Measurements from ENCODE around the gene RHNO1. TPM values are rescaled to one million over a fixed set of nuclear protein-coding genes. Genes with fewer than 3 reads are reported as not detected.

Gene RHNO1
- total RNA-seq, 2 experiments from 2014 or later, result 53.6 to 61.4 TPM

GRCh38 chr12:2925322-2925995 is 48.4 kb downstream of the RHNO1 start:
- H3K4me1 Mint-ChIP-seq, result no peaks in the 10 kb centered on the region
- H3K27ac Mint-ChIP-seq, result no peak overlapping the region
- ChIA-PET POLR2A (no interaction called here), CTCF (interaction anchor here (0.7 kb wide), 2 partner anchors 19 to 123 kb away, joined by 3 to 5 read pairs; no protein-coding TSS in a partner anchor)
- H3K27me3 Mint-ChIP-seq, result no peaks in the 10 kb centered on the region
- no peaks in the 10 kb centered on the region for H3K9me3 Mint-ChIP-seq
- H3K4me3 Mint-ChIP-seq, result no peak overlapping the region
- peaks cover 9% of the 10 kb centered on the region for H3K36me3 Mint-ChIP-seq (ENCODE audit: low read depth)
- no peak for DNase-seq

GRCh38 chr12:2930865-2931264 is 53.8 kb downstream of the RHNO1 start:
- ChIA-PET CTCF (no interaction called here), POLR2A (no interaction called here)
- H3K4me1 Mint-ChIP-seq, result no peaks in the 10 kb centered on the region
- no peaks in the 10 kb centered on the region for H3K27me3 Mint-ChIP-seq
- peaks cover 3% of the 10 kb centered on the region for H3K36me3 Mint-ChIP-seq (ENCODE audit: low read depth)
- no peak overlapping the region for H3K27ac Mint-ChIP-seq
- no peak overlapping the region for H3K4me3 Mint-ChIP-seq
- no peaks in the 10 kb centered on the region for H3K9me3 Mint-ChIP-seq
- no peak for DNase-seq

DNA sequence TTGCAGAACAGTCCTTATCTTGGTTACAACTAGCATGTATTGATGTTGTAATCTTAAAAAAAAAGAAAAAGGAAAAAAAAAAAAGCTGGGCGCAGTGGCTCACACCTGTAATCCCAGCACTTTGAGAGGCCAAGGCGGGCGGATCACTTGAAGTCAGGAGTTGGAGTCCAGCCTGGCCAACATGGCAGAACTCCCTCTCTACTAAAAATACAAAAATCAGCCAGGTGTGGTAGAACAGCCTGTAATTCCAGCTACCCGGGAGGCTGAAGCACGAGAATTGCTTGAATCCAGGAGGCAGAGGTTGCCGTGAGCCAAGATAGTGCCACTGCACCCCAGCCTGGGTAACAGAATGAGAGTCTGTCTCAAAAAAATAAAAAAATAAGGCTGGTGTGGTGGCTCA is 56.6 kb downstream of the RHNO1 start:
- CTCF ChIA-PET, result interaction anchor here (1.9 kb wide), 1 partner anchor 11 kb away, joined by 8 read pairs; no protein-coding TSS in a partner anchor
- Mint-ChIP-seq H3K36me3 (ENCODE audit: low read depth) (no peaks in the 10 kb centered on the region), H3K27me3 (no peaks in the 10 kb centered on the region), H3K4me3 (no peak overlapping the region), H3K4me1 (no peaks in the 10 kb centered on the region), H3K9me3 (no peaks in the 10 kb centered on the region), H3K27ac (no peak overlapping the region)
- DNase-seq, result no peak
- POLR2A ChIA-PET, result no interaction called here

GRCh38 chr12:2934371-2934770 is 57.3 kb downstream of the RHNO1 start:
- Mint-ChIP-seq H3K4me3 (no peak overlapping the region), H3K27me3 (no peaks in the 10 kb centered on the region), H3K27ac (no peak overlapping the region), H3K4me1 (no peaks in the 10 kb centered on the region), H3K36me3 (ENCODE audit: low read depth) (no peaks in the 10 kb centered on the region), H3K9me3 (no peaks in the 10 kb centered on the region)
- POLR2A ChIA-PET, result no interaction called here
- DNase-seq, result no peak
- CTCF ChIA-PET, result interaction anchor here (0.6 kb wide), 1 partner anchor 113 kb away, joined by 3 read pairs; no protein-coding TSS in a partner anchor

GRCh38 chr12:2936301-2936700 is 59.3 kb downstream of the RHNO1 start:
- ChIA-PET CTCF (no interaction called here), POLR2A (no interaction called here)
- no peak for DNase-seq
- H3K27me3 Mint-ChIP-seq, result no peaks in the 10 kb centered on the region
- no peaks in the 10 kb centered on the region for H3K4me1 Mint-ChIP-seq
- H3K9me3 Mint-ChIP-seq, result no peaks in the 10 kb centered on the region
- H3K36me3 Mint-ChIP-seq (ENCODE audit: low read depth), result no peaks in the 10 kb centered on the region
- H3K4me3 Mint-ChIP-seq, result no peak overlapping the region
- H3K27ac Mint-ChIP-seq, result no peak overlapping the region

GRCh38 chr12:2937500-2937899 is 60.5 kb downstream of the RHNO1 start:
- CTCF ChIA-PET, result interaction anchor here (0.7 kb wide), 1 partner anchor 791 kb away, joined by 3 read pairs; no protein-coding TSS in a partner anchor
- no peak overlapping the region for H3K27ac Mint-ChIP-seq
- DNase-seq, result no peak
- H3K36me3 Mint-ChIP-seq (ENCODE audit: low read depth), result no peaks in the 10 kb centered on the region
- H3K4me3 Mint-ChIP-seq, result no peak overlapping the region
- H3K27me3 Mint-ChIP-seq, result no peaks in the 10 kb centered on the region
- POLR2A ChIA-PET, result no interaction called here
- H3K9me3 Mint-ChIP-seq, result no peaks in the 10 kb centered on the region
- H3K4me1 Mint-ChIP-seq, result no peaks in the 10 kb centered on the region

Other genes starting within 250 kb of the RHNO1 start
- 10 to 100 TPM; 47.2 to 68.2 TPM for gene FKBP4, start 82.3 kb upstream of the RHNO1 start, total RNA-seq
- gene ITFG2, start 64.6 kb upstream of the RHNO1 start, total RNA-seq, result 10 to 100 TPM; 43.5 to 48.2 TPM
- not detected for gene NRIP2, start 42.2 kb upstream of the RHNO1 start, total RNA-seq
- under 1 TPM; 0.29 to 0.35 TPM for gene TEX52, start 20.2 kb upstream of the RHNO1 start, total RNA-seq
- gene FOXM1, start within 50 bp of the RHNO1 start, total RNA-seq, result 100 to 1,000 TPM; 119 to 131 TPM
- gene TULP3, start 13.7 kb downstream of the RHNO1 start, total RNA-seq, result 1 to 10 TPM; 8.6 to 9.1 TPM
- under 1 TPM; 0.69 to 1.00 TPM for gene TEAD4, start 82.2 kb downstream of the RHNO1 start, total RNA-seq
- gene TSPAN9, start 200.2 kb downstream of the RHNO1 start, total RNA-seq, result under 1 TPM in 1 of 2 experiments, not detected in 1; 0.15 TPM

Measured in activated CD4-positive, alpha-beta T cell treated with anti-CD3 and anti-CD28 coated beads, Interleukin-2, amount 10 ng/mL, durations not matched to agents 7 days and 5 days (primary cell).